WTC11 (cell line): Measurements from ENCODE around the gene CNTNAP2. TPM values are rescaled to one million over a fixed set of nuclear protein-coding genes. Genes with fewer than 3 reads are reported as not detected.

ENCODE experiments used
- ATAC-seq: fragments of 200-7000 bp; cut with Tn5 transposase; 2 replicates; pipeline ENCODE4 v1.10.0; 2021; ENCODE audit warnings: mild to moderate bottlenecking, moderate library complexity
- CTCF ChIA-PET: fragments of 300-600 bp; sonication (Branson Sonifier 250); formaldehyde crosslinking; loops from one replicate; lab custom pipeline; 2021; ENCODE audit warnings: antibody characterized with exemption; lab: Charles Lee
- POLR2A ChIA-PET: fragments of 350-600 bp; sonication (Branson Sonifier 250); formaldehyde crosslinking; loops from one replicate; lab custom pipeline; 2021; ENCODE audit warnings: antibody characterized with exemption; lab: Charles Lee
- DNase-seq: peaks from one replicate; pipeline ENCODE4 v3.0.0; 2021; ENCODE audit warnings: low spot score
- H3K27ac Mint-ChIP-seq: 2 replicates; pipeline ENCODE4 v1.8.0; 2021; ENCODE audit warnings: mixed read lengths
- H3K27me3 Mint-ChIP-seq: 2 replicates; pipeline ENCODE4 v1.8.0; 2021; ENCODE audit warnings: low read depth, mild to moderate bottlenecking, moderate library complexity, mixed read lengths
- H3K36me3 Mint-ChIP-seq: 2 replicates; pipeline ENCODE4 v1.8.0; 2021; ENCODE audit warnings: mixed read lengths
- H3K4me1 Mint-ChIP-seq: 2 replicates; pipeline ENCODE4 v1.8.0; 2022; ENCODE audit warnings: mixed read lengths
- H3K4me3 Mint-ChIP-seq: 2 replicates; pipeline ENCODE4 v1.8.0; 2021; ENCODE audit warnings: mild to moderate bottlenecking, moderate library complexity, mixed read lengths
- H3K9me3 Mint-ChIP-seq: 2 replicates; pipeline ENCODE4 v1.8.0; 2021; ENCODE audit warnings: mixed read lengths
- AFF4 ChIP-seq: sonication (generic); formaldehyde crosslinking; IDR thresholded peaks from 2 replicates; pipeline ENCODE4 v1.8.1; 2023; ENCODE audit warnings: mild to moderate bottlenecking, missing genetic modification reagents, borderline replicate concordance
- ARID4B ChIP-seq: sonication (generic); formaldehyde crosslinking; IDR thresholded peaks from 2 replicates; pipeline ENCODE4 v1.8.0; 2023; ENCODE audit warnings: missing genetic modification reagents, mild to moderate bottlenecking, borderline replicate concordance
- ATF1 ChIP-seq: sonication (generic); formaldehyde crosslinking; IDR thresholded peaks from 2 replicates; pipeline ENCODE4 v1.8.1; 2023; ENCODE audit warnings: mild to moderate bottlenecking, moderate library complexity, missing genetic modification reagents
- CREM ChIP-seq: sonication (generic); formaldehyde crosslinking; IDR thresholded peaks from 2 replicates; pipeline ENCODE4 v1.8.1; 2022; ENCODE audit warnings: mild to moderate bottlenecking, missing genetic modification reagents, moderate library complexity
- CTCF ChIP-seq: fragments of 200-600 bp; IDR thresholded peaks from 2 replicates; pipeline ENCODE4 v1.8.0; 2022; ENCODE audit warnings: antibody characterized with exemption
- ERG ChIP-seq: fragments of 250-450 bp; sonication (Bioruptor Pico); IDR thresholded peaks from 2 replicates; pipeline ENCODE4 v1.8.0; 2021; ENCODE audit warnings: mild to moderate bottlenecking
- FOXK1 ChIP-seq: sonication (generic); formaldehyde crosslinking; IDR thresholded peaks from 2 replicates; pipeline ENCODE4 v1.8.0; 2022; ENCODE audit warnings: mild to moderate bottlenecking, moderate library complexity, missing genetic modification reagents
- FOXP1 ChIP-seq: sonication (generic); formaldehyde crosslinking; IDR thresholded peaks from 2 replicates; pipeline ENCODE4 v1.8.0; 2022; ENCODE audit warnings: missing genetic modification reagents, mild to moderate bottlenecking, moderate library complexity, borderline replicate concordance
- GRHL2 ChIP-seq: fragments of 250-450 bp; sonication (Bioruptor Pico); IDR thresholded peaks from 2 replicates; pipeline ENCODE4 v1.8.0; 2022; ENCODE audit warnings: mild to moderate bottlenecking, moderate library complexity; ENCODE audit not compliant: insufficient replicate concordance, severe bottlenecking
- NFE2L1 ChIP-seq: sonication (generic); formaldehyde crosslinking; IDR thresholded peaks from 2 replicates; pipeline ENCODE4 v1.8.1; 2023; ENCODE audit warnings: missing genetic modification reagents
- SMAD4 ChIP-seq: sonication (generic); formaldehyde crosslinking; IDR thresholded peaks from 2 replicates; pipeline ENCODE4 v1.8.0; 2022; ENCODE audit warnings: mild to moderate bottlenecking, missing genetic modification reagents
- ZNF425 ChIP-seq: fragments of 250-450 bp; sonication (Bioruptor Pico); conservative IDR thresholded peaks from 2 replicates; pipeline ENCODE4 v1.9.0; 2021; ENCODE audit warnings: mild to moderate bottlenecking
- ZNF512 ChIP-seq: sonication (generic); formaldehyde crosslinking; IDR thresholded peaks from 2 replicates; pipeline ENCODE4 v1.8.1; 2022; ENCODE audit warnings: missing genetic modification reagents, borderline replicate concordance
- total RNA-seq: library from RNA; stranded (reverse); gene quantifications from 3 replicates; pipeline ENCODE4 v1.2.3, GENCODE V29; 2021

The CNTNAP2 gene
- total RNA-seq, 1 experiment from 2014 or later, result 63.8 TPM

- TF ChIP-seq AFF4 (no peak), ERG (no peak), CREM (no peak), ATF1 (CRISPR knock-in tag) (no peak), FOXP1 (no peak), GRHL2 (CRISPR knock-in tag) (no peak), ZNF425 (CRISPR knock-in tag) (no peak), ARID4B (CRISPR knock-in tag) (no peak), ZNF512 (CRISPR knock-in tag) (no peak), NFE2L1 (no peak), SMAD4 (CRISPR knock-in tag) (no peak)
- TF ChIP-seq, all 79 proteins: peak for 0
These were observed 2046.2 kb downstream of the CNTNAP2 start (continued) for GRCh38 chr7:148162808-148163207.

- ATAC-seq, result no peak
- CTCF ChIA-PET, result interaction anchor here (1.0 to 1.2 kb wide), 3 partner anchors 21 to 100 kb away, joined by 3 to 5 read pairs (median 4); no protein-coding TSS in a partner anchor
These were observed 2046.6 kb downstream of the CNTNAP2 start for GRCh38 chr7:148163246-148163645.

More at GRCh38 chr7:148163246-148163645, 2046.6 kb downstream of the CNTNAP2 start:
- H3K36me3 Mint-ChIP-seq, result no peaks in the 10 kb centered on the region
- no peak for TF ChIP-seq CTCF
- no peak for TF ChIP-seq SMAD4 (CRISPR knock-in tag)
- TF ChIP-seq FOXK1, result no peak
- no peak for DNase-seq
- peaks cover 7% of the 10 kb centered on the region; the same call in 1 of the 2 replicates for H3K9me3 Mint-ChIP-seq
- no peak overlapping the region for H3K4me3 Mint-ChIP-seq
- peaks cover 6% of the 10 kb centered on the region; the same call in 1 of the 2 replicates for H3K4me1 Mint-ChIP-seq
- no peaks in the 10 kb centered on the region for H3K27me3 Mint-ChIP-seq
- H3K27ac Mint-ChIP-seq, result no peak overlapping the region
- POLR2A ChIA-PET, result no interaction called here
